Retinal pigment epithelial cell (primary cell): Measurements from ENCODE around the gene DYNLT2B.
"Not testable (repeated sequence)": the region's sequence is repeated elsewhere in the genome, so short reads cannot be mapped to it uniquely, and the experiment has no call there.

Experiments used
- DNase-seq: peaks from one replicate; pipeline ENCODE4 v3.0.0-alpha.2; 2010; ENCODE audit warnings: low read depth
- H3K4me3 ChIP-seq: 2 replicates; pipeline ENCODE4 v1.5.1; 2011; ENCODE audit warnings: mild to moderate bottlenecking, low read length, control low read depth, moderate library complexity
- CTCF ChIP-seq: conservative IDR thresholded peaks from 2 replicates; pipeline ENCODE4 v1.5.1; 2011; ENCODE audit warnings: low read depth, low read length, control low read depth, inconsistent platforms

DYNLT2B gene

DNA sequence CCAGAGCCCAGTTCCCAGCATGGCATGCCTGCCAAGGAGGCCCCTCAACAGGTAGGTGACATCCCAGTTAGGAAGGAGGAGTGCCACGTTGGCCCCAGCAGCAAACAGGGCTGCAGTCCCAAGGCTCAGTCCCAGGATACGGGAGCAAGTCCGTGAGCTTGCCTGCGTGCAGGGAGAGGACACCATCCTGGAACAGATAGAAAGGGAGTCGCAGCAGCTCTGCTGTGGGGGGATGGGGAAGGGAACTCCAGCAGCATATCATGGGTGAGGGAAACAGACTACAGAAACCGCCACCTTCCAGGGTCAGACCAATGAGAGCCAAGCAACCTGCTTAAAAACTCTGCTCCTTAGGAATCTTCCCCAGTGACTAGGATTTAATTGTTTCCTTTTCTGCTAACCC lies 9.4 kb upstream of the DYNLT2B start:
- no peak overlapping the region for H3K4me3 ChIP-seq
- no peak for TF ChIP-seq CTCF
- no peak for DNase-seq

DNA sequence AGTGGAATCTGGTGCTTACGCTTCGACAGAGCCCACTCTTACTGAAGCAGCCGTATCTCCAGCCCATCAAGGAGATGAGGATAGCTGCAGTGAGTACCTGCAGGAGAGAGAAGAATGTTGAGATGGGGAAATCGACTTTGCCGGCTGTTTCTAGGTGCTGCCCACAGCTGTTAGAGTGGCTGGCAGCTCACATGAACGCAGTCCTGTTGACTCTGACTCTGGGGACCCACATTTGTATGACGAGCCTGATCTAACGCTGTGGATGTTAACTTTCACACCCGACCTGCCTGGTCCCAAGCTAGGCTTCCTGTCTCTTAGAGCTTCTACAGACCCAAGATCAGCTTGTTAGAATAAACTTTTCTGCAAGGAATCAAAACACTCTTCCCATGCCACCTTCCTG lies 8.9 kb upstream of the DYNLT2B start:
- no peak for DNase-seq
- no peak for TF ChIP-seq CTCF
- no peak overlapping the region for H3K4me3 ChIP-seq

GRCh38 chr3:196323691-196324090 lies 5.7 kb upstream of the DYNLT2B start:
- peak; percentile 27 for TF ChIP-seq CTCF
- DNase-seq = no peak
- no peak overlapping the region for H3K4me3 ChIP-seq

DNA sequence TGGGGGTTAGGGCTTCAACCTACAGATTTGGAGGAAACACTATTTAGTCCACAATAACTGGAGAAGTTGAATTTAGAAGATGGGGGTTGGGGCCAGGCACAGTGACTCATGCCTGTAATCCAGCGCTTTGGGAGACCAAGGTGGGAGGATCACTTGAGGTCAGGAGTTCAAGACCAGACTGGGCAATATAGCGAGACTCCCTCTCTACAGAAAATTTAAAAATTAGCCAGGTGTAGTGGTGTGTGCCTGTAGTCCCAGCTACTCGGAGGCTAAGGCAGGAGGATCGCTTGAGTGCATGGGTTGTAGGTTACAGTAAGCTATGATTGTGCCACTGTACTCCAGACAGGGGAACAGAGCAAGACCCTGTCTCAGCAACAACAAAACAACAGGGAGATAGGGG lies 5.0 kb upstream of the DYNLT2B start:
- no peak overlapping the region for H3K4me3 ChIP-seq
- no peak for TF ChIP-seq CTCF
- DNase-seq = no peak

DNA sequence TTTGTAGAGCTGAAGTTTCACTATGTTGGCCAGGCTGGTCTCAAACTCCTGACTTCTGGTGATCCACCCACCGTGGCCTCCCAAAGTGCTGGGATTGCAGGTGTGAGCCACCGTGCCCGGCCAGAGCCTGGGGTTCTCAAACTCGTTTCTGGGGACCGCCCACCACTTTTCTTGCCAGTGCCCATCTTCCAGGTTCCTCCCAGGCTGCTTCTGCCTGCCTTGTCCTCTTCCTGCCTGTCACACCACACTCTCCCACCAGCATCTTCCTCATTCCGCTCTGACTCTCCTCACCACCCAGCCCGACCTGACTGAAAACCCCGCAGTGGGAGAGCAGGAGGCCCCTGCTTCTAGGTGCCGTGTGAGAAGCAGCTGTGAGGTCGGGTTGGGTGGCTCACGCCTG lies 3.1 kb upstream of the DYNLT2B start:
- no peak overlapping the region for H3K4me3 ChIP-seq
- no peak for TF ChIP-seq CTCF
- DNase-seq = no peak

DNA sequence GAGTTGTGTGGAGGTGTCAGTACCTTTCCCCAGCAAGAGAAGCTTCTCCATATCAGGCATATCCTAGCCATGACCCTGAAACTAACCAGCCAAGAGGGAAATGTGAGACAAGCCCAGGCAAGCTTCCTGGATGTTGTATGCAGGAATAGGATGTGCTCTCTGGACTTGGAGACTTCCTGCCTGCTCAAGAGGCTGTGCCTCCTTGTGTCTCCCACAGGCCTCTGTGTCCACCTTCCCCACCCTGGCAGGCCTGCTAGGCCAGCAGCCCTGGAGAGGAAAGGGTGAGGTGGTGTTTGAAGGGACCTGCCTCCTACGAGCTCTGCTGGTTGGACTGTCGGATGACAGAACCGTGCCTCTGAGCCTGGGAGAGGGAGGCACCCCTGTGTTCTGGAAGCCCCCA lies 2.1 kb upstream of the DYNLT2B start:
- no peak for TF ChIP-seq CTCF
- no peak overlapping the region for H3K4me3 ChIP-seq
- DNase-seq = no peak

DNA sequence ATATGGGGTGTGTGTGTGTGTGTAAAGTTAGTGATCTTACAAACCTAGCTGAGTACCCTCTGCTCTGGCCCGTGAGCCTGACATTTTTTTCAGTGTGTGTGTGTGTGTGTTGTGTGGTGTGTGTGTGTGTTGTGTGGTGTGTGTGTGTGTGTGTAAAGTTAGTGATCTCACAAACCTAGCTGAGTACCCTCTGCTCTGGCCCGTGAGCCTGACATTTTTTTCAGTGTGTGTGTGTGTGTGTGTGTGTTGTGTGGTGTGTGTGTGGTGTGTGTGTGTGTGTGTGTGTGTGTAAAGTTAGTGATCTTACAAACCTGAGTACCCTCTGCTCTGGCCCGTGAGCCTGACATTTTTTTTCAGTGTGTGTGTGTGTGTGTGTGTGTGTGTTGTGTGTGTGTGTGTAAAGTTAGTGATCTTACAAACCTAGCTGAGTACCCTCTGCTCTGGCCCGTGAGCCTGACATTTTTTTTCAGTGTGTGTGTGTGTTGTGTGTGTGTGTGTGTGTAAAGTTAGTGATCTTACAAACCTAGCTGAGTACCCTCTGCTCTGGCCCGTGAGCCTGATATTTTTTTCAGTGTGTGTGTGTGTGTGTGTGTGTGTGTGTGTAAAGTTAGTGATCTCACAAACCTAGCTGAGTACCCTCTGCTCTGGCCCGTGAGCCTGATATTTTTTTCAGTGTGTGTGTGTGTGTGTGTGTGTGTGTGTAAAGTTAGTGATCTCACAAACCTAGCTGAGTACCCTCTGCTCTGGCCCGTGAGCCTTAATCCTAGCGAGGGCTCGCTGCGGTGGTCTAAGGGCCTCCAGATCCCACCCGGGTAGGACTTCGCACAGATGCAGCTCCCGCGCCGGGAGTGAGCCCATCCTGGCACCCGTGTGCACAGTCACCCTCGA lies 997 bp downstream of the DYNLT2B start:
- DNase-seq = not testable (repeated sequence)
- peak overlapping the region; percentile 83 for H3K4me3 ChIP-seq
